Ishikawa (cell line): ENCODE data around the gene ILK.
A peak's percentile ranks its signal among the peaks of the same experiment; 100 is the strongest.

Experiments used
- CEBPB ChIP-seq: IDR thresholded peaks from 2 replicates; pipeline ENCODE4 v1.6.1; 2012
- CREB1 ChIP-seq: IDR thresholded peaks from 2 replicates; pipeline ENCODE4 v1.6.1; 2012; ENCODE audit warnings: low read depth
- EGR1 ChIP-seq: IDR thresholded peaks from 2 replicates; pipeline ENCODE4 v1.6.1; 2012
- EP300 ChIP-seq: IDR thresholded peaks from 2 replicates; pipeline ENCODE4 v1.6.1; 2012; ENCODE audit warnings: borderline replicate concordance
- FOXM1 ChIP-seq: IDR thresholded peaks from 2 replicates; pipeline ENCODE4 v1.6.1; 2012; ENCODE audit warnings: low read depth, borderline replicate concordance
- MAX ChIP-seq: IDR thresholded peaks from 2 replicates; pipeline ENCODE4 v1.6.1; 2012
- NFIC ChIP-seq: IDR thresholded peaks from 2 replicates; pipeline ENCODE4 v1.6.1; 2012
- RAD21 ChIP-seq: IDR thresholded peaks from 2 replicates; pipeline ENCODE4 v1.6.1; 2012; ENCODE audit warnings: low read depth
- REST ChIP-seq: IDR thresholded peaks from 2 replicates; pipeline ENCODE4 v1.6.1; 2012; ENCODE audit warnings: low read depth, mild to moderate bottlenecking
- TAF1 ChIP-seq: IDR thresholded peaks from 2 replicates; pipeline ENCODE4 v1.6.1; 2012; ENCODE audit warnings: low read depth, mild to moderate bottlenecking
- TCF12 ChIP-seq: IDR thresholded peaks from 2 replicates; pipeline ENCODE4 v1.6.1; 2012; ENCODE audit warnings: low read depth
- TEAD4 ChIP-seq: IDR thresholded peaks from 2 replicates; pipeline ENCODE4 v1.6.1; 2012
- USF1 ChIP-seq: IDR thresholded peaks from 2 replicates; pipeline ENCODE4 v1.6.1; 2012
- YY1 ChIP-seq: IDR thresholded peaks from 2 replicates; pipeline ENCODE4 v1.6.1; 2012; ENCODE audit warnings: low read depth
- ZBTB7A ChIP-seq: IDR thresholded peaks from 2 replicates; pipeline ENCODE4 v1.6.1; 2012; ENCODE audit warnings: low read depth

Gene ILK

GRCh38 chr11:6634534-6634933 is 31.0 kb downstream of the ILK start:
- TF ChIP-seq TCF12, result no peak
- no peak for TF ChIP-seq USF1
- no peak for TF ChIP-seq TEAD4
- no peak for TF ChIP-seq EP300
- no peak for TF ChIP-seq REST
- TF ChIP-seq CEBPB, result no peak
- TF ChIP-seq FOXM1, result no peak
- no peak for TF ChIP-seq YY1
- no peak for TF ChIP-seq ZBTB7A
- TF ChIP-seq TAF1, result no peak
- no peak for TF ChIP-seq RAD21
- TF ChIP-seq NFIC, result no peak
- no peak for TF ChIP-seq MAX

GRCh38 chr11:6635082-6635932 is 31.7 kb downstream of the ILK start:
- no peak for TF ChIP-seq EGR1
- TF ChIP-seq REST, result no peak
- no peak for TF ChIP-seq ZBTB7A
- no peak for TF ChIP-seq CEBPB
- no peak for TF ChIP-seq EP300
- no peak for TF ChIP-seq TCF12
- no peak for TF ChIP-seq USF1
- TF ChIP-seq RAD21, result no peak
- TF ChIP-seq CREB1, result no peak
- no peak for TF ChIP-seq TEAD4
- no peak for TF ChIP-seq NFIC

- TF ChIP-seq EGR1 (no peak), NFIC (no peak), TEAD4 (no peak), CREB1 (no peak), USF1 (no peak)
These were observed 32.9 kb downstream of the ILK start for GRCh38 chr11:6636480-6636879.

GRCh38 chr11:6637871-6638270 is 34.3 kb downstream of the ILK start:
- TF ChIP-seq TAF1 (no peak), MAX (0 out of 2 replicates have a peak, but pooled peaks have one; percentile 28)

- TF ChIP-seq NFIC (no peak), RAD21 (no peak)
These were observed 34.9 kb downstream of the ILK start for GRCh38 chr11:6638429-6638828.

GRCh38 chr11:6640036-6640984 is 36.7 kb downstream of the ILK start:
- no peak for TF ChIP-seq MAX
- no peak for TF ChIP-seq CREB1
